ENCODE data around the gene EARS2. TPM values are rescaled to one million over a fixed set of nuclear protein-coding genes. Genes with fewer than 3 reads are reported as not detected.

The EARS2 gene
- polyA plus RNA-seq, 1 donor from 2014 or later = 22.2 TPM

GRCh38 chr16:23530062-23530461 is 27.1 kb downstream of the EARS2 start:
- no peak for TF ChIP-seq REST (IDR thresholded peaks at IDR 0.05; ENCODE audit: borderline replicate concordance)
- TF ChIP-seq SMC3 (conservative IDR thresholded peaks at IDR 0.05; ENCODE audit: poor library complexity) = no peak
- no peak for TF ChIP-seq EZH2 (IDR thresholded peaks at IDR 0.05; ENCODE audit: borderline replicate concordance, insufficient read depth, low read length, poor library complexity, severe bottlenecking)
- TF ChIP-seq RAD21 (conservative IDR thresholded peaks at IDR 0.05) = no peak
- TF ChIP-seq CTCF (IDR thresholded peaks at IDR 0.05; ENCODE audit: poor library complexity, severe bottlenecking) = no peak
- no peaks in the 10 kb centered on the region for H3F3A ChIP-seq (ENCODE audit: insufficient read depth, low read length, poor library complexity, severe bottlenecking)
- H3K36me3 ChIP-seq (ENCODE audit: insufficient read depth, low read length) = no peaks in the 10 kb centered on the region
- no peaks in the 10 kb centered on the region for H3K9me2 ChIP-seq (ENCODE audit: insufficient read depth, low read length)
- no peaks in the 10 kb centered on the region for H4K20me1 ChIP-seq (ENCODE audit: insufficient read depth)
- H3K9ac ChIP-seq (ENCODE audit: low read length) = no peak overlapping the region
- H3K9me3 ChIP-seq (ENCODE audit: low read length) = no peaks in the 10 kb centered on the region
- H2AFZ ChIP-seq (ENCODE audit: low read depth, low read length) = no peak overlapping the region
- no peak overlapping the region for H3K4me3 ChIP-seq (ENCODE audit: low read length)
- no peaks in the 10 kb centered on the region for H3K79me2 ChIP-seq (replicated peaks; ENCODE audit: insufficient read depth, low read length)
- no peak overlapping the region for H3K4me2 ChIP-seq (ENCODE audit: low read length)
- no peaks in the 10 kb centered on the region for H3K27me3 ChIP-seq (ENCODE audit: insufficient read depth, low read depth, low read length)
- no peak overlapping the region for H3K27ac ChIP-seq (ENCODE audit: low read length)

- no peak overlapping the region for H3K27ac ChIP-seq (ENCODE audit: low read length)
Observed at GRCh38 chr16:23528644-23529310, 28.4 kb downstream of the EARS2 start.

More at GRCh38 chr16:23528644-23529310, 28.4 kb downstream of the EARS2 start:
- H4K20me1 ChIP-seq (ENCODE audit: insufficient read depth) = no peaks in the 10 kb centered on the region
- H3K79me2 ChIP-seq (replicated peaks; ENCODE audit: insufficient read depth, low read length) = no peaks in the 10 kb centered on the region
- no peaks in the 10 kb centered on the region for H3K9me2 ChIP-seq (ENCODE audit: insufficient read depth, low read length)
- no peak overlapping the region for H3K9ac ChIP-seq (ENCODE audit: low read length)
- no peak overlapping the region for H2AFZ ChIP-seq (ENCODE audit: low read depth, low read length)
- TF ChIP-seq REST (IDR thresholded peaks at IDR 0.05; ENCODE audit: borderline replicate concordance) (no peak), TAF1 (IDR thresholded peaks at IDR 0.05; ENCODE audit: low read depth) (no peak), CTCF (IDR thresholded peaks at IDR 0.05; ENCODE audit: poor library complexity, severe bottlenecking) (no peak), EP300 (conservative IDR thresholded peaks at IDR 0.05; ENCODE audit: poor library complexity, severe bottlenecking) (no peak), RAD21 (conservative IDR thresholded peaks at IDR 0.05) (no peak), POLR2AphosphoS5 (IDR thresholded peaks at IDR 0.05) (no peak), MXI1 (conservative IDR thresholded peaks at IDR 0.05; ENCODE audit: poor library complexity, severe bottlenecking) (no peak), SMC3 (conservative IDR thresholded peaks at IDR 0.05; ENCODE audit: poor library complexity) (no peak), EZH2 (IDR thresholded peaks at IDR 0.05; ENCODE audit: borderline replicate concordance, insufficient read depth, low read length, poor library complexity, severe bottlenecking) (no peak)
- no peak overlapping the region for H3K4me2 ChIP-seq (ENCODE audit: low read length)
- H3K27me3 ChIP-seq (ENCODE audit: insufficient read depth, low read depth, low read length) = no peaks in the 10 kb centered on the region
- H3K4me3 ChIP-seq (ENCODE audit: low read length) = no peak overlapping the region
- H3K9me3 ChIP-seq (ENCODE audit: low read length) = no peaks in the 10 kb centered on the region
- H3F3A ChIP-seq (ENCODE audit: insufficient read depth, low read length, poor library complexity, severe bottlenecking) = no peaks in the 10 kb centered on the region
- no peaks in the 10 kb centered on the region for H3K36me3 ChIP-seq (ENCODE audit: insufficient read depth, low read length)
